Measurements from ENCODE around the gene ZNF423.

GRCh38 chr16:49587511-49587910, 268.4 kb downstream of the ZNF423 start:
- TF ChIP-seq CTCF (IDR thresholded peaks at IDR 0.05; ENCODE audit: low read depth, low read length, poor library complexity, severe bottlenecking) = no peak
- TF ChIP-seq EZH2phosphoT487 (IDR thresholded peaks at IDR 0.05; ENCODE audit: borderline replicate concordance, low read length) = no peak

All from DOHH2 (cell line).